ENCODE measurements around the gene OR6K6. TPM values are rescaled to one million over a fixed set of nuclear protein-coding genes. Genes with fewer than 3 reads are reported as not detected.

Gene OR6K6
- total and polyA plus RNA-seq, 4 donors = not detected

GRCh38 chr1:158794247-158794646 lies 39.7 kb downstream of the OR6K6 start:
- ATAC-seq (ENCODE audit: insufficient read depth, low FRiP score) (no peak), DNase-seq (no peak)
- H3K4me1 ChIP-seq (ENCODE audit: control insufficient read depth in 5 of 5, insufficient read depth in 5 of 5, low read length in 5 of 5) = no peaks in the 10 kb centered on the region
- H3K36me3 ChIP-seq (ENCODE audit: control insufficient read depth in 4 of 4, insufficient read depth in 4 of 4, low read length in 4 of 4) = no peaks in the 10 kb centered on the region
- TF ChIP-seq CTCF (IDR thresholded peaks at IDR 0.05; ENCODE audit: control extremely low read depth, extremely low read depth) = no peak
- H3K27ac ChIP-seq (ENCODE audit: low read depth in 1 of 2, low read length in 1 of 2) = no peak overlapping the region
- no peak overlapping the region for H3K9ac ChIP-seq (ENCODE audit: insufficient read depth in 1 of 2, low read length in 2 of 2)
- H3K4me3 ChIP-seq = no peak overlapping the region
- no peaks in the 10 kb centered on the region for H3K27me3 ChIP-seq (ENCODE audit: control insufficient read depth in 3 of 3, insufficient read depth in 3 of 3, low read length in 2 of 3)
- WGBS, 2 donors = 75 to 78% methylated on average over 6 of the region's 6 CpGs
- peaks cover 0 to 2% (median 0%) of the 10 kb centered on the region in 4 donors for H3K9me3 ChIP-seq (ENCODE audit: control insufficient read depth in 4 of 4, insufficient read depth in 3 of 4, low read length in 3 of 4)

GRCh38 chr1:158798531-158798930 lies 44.0 kb downstream of the OR6K6 start:
- DNase-seq (no peak), ATAC-seq (ENCODE audit: insufficient read depth, low FRiP score) (no peak)
- H3K4me1 ChIP-seq (ENCODE audit: control insufficient read depth in 5 of 5, insufficient read depth in 5 of 5, low read length in 5 of 5) = no peaks in the 10 kb centered on the region
- TF ChIP-seq CTCF (IDR thresholded peaks at IDR 0.05; ENCODE audit: control extremely low read depth, extremely low read depth) = no peak
- H3K4me3 ChIP-seq = no peak overlapping the region
- H3K27me3 ChIP-seq (ENCODE audit: control insufficient read depth in 3 of 3, insufficient read depth in 3 of 3, low read length in 2 of 3) = no peaks in the 10 kb centered on the region
- no peak overlapping the region for H3K9ac ChIP-seq (ENCODE audit: insufficient read depth in 1 of 2, low read length in 2 of 2)
- no peaks in the 10 kb centered on the region for H3K36me3 ChIP-seq (ENCODE audit: control insufficient read depth in 4 of 4, insufficient read depth in 4 of 4, low read length in 4 of 4)
- WGBS, 2 donors = 74 to 83% methylated on average over 3 of the region's 3 CpGs
- no peak overlapping the region for H3K27ac ChIP-seq (ENCODE audit: low read depth in 1 of 2, low read length in 1 of 2)
- H3K9me3 ChIP-seq (ENCODE audit: control insufficient read depth in 4 of 4, insufficient read depth in 3 of 4, low read length in 3 of 4) = no peaks in the 10 kb centered on the region

GRCh38 chr1:158799689-158800088 lies 45.2 kb downstream of the OR6K6 start:
- Histone ChIP-seq H3K36me3 (ENCODE audit: control insufficient read depth in 4 of 4, insufficient read depth in 4 of 4, low read length in 4 of 4) (no peaks in the 10 kb centered on the region), H3K9me3 (ENCODE audit: control insufficient read depth in 4 of 4, insufficient read depth in 3 of 4, low read length in 3 of 4) (no peaks in the 10 kb centered on the region), H3K27me3 (ENCODE audit: control insufficient read depth in 3 of 3, insufficient read depth in 3 of 3, low read length in 2 of 3) (no peaks in the 10 kb centered on the region), H3K27ac (ENCODE audit: low read depth in 1 of 2, low read length in 1 of 2) (no peak overlapping the region), H3K9ac (ENCODE audit: insufficient read depth in 1 of 2, low read length in 2 of 2) (no peak overlapping the region), H3K4me1 (ENCODE audit: control insufficient read depth in 5 of 5, insufficient read depth in 5 of 5, low read length in 5 of 5) (no peaks in the 10 kb centered on the region), H3K4me3 (no peak overlapping the region)
- 82 to 86% methylated on average over 4 of the region's 4 CpGs for WGBS, 2 donors
- DNase-seq = no peak
- no peak for ATAC-seq (ENCODE audit: insufficient read depth, low FRiP score)
- TF ChIP-seq CTCF (IDR thresholded peaks at IDR 0.05; ENCODE audit: control extremely low read depth, extremely low read depth) = no peak

GRCh38 chr1:158800526-158800925 lies 46.0 kb downstream of the OR6K6 start:
- Histone ChIP-seq H3K27me3 (ENCODE audit: control insufficient read depth in 3 of 3, insufficient read depth in 3 of 3, low read length in 2 of 3) (no peaks in the 10 kb centered on the region), H3K4me3 (no peak overlapping the region), H3K27ac (ENCODE audit: low read depth in 1 of 2, low read length in 1 of 2) (no peak overlapping the region), H3K9me3 (ENCODE audit: control insufficient read depth in 4 of 4, insufficient read depth in 3 of 4, low read length in 3 of 4) (no peaks in the 10 kb centered on the region), H3K4me1 (ENCODE audit: control insufficient read depth in 5 of 5, insufficient read depth in 5 of 5, low read length in 5 of 5) (no peaks in the 10 kb centered on the region), H3K9ac (ENCODE audit: insufficient read depth in 1 of 2, low read length in 2 of 2) (no peak overlapping the region), H3K36me3 (ENCODE audit: control insufficient read depth in 4 of 4, insufficient read depth in 4 of 4, low read length in 4 of 4) (no peaks in the 10 kb centered on the region)
- DNase-seq = no peak
- no peak for TF ChIP-seq CTCF (IDR thresholded peaks at IDR 0.05; ENCODE audit: control extremely low read depth, extremely low read depth)
- 50 to 73% methylated on average over 2 of the region's 2 CpGs for WGBS, 2 donors
- ATAC-seq (ENCODE audit: insufficient read depth, low FRiP score) = no peak

Data from lung (tissue), 12 donors.